ENCODE measurements around the gene PNMT. TPM values are rescaled to one million over a fixed set of nuclear protein-coding genes. Genes with fewer than 3 reads are reported as not detected.

PNMT gene
- total and polyA plus RNA-seq, 2 of the 13 experiments (the other 11 are each of a cell fraction or from before 2014, with no cell fraction given), result 0.25 TPM; not detected in 1

DNA sequence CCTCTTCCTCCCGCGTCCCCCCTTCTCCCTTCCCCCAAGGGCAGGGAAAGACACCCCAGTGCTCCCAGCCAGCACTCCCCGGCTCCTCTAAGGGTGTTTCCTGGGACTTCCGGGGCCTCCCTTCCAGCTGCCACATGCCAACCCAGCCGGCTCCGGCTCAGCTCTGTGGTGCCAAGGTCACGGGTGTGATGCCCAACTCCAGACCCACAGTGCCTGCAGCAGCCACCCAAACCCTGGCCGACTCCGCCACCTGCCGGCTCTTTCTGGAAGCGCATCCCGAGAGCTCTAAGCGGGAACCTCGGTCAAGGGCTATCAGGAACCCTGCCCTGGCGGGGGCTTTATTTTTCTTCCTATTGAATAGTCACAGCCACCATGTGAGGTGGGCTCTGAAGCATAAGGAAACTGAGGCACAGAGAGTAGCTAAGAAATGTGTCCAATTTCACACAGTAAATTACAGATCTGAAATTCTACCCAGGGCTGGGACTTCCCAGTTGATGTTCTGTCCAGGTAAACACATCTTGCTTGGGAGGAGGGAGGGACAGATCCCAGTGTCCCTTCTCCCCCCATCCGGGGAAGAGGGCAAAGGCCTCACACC, 44.8 kb upstream of the PNMT start (continued):
- TF ChIP-seq ZXDC (CRISPR knock-in tag; IDR thresholded peaks at IDR 0.05) (no peak), ZNF34 (CRISPR knock-in tag; IDR thresholded peaks at IDR 0.05; ENCODE audit: borderline replicate concordance) (0 out of 2 replicates have a peak, but pooled peaks have one; percentile 42), KLF16 (CRISPR knock-in tag; IDR thresholded peaks at IDR 0.05) (peak in 1 of 2 experiments; percentile 27; a peak in 1 of 4 replicates), ZNF337 (CRISPR knock-in tag; IDR thresholded peaks at IDR 0.05; ENCODE audit: borderline replicate concordance, low read depth) (no peak), ZNF614 (CRISPR knock-in tag; IDR thresholded peaks at IDR 0.05; ENCODE audit: borderline replicate concordance) (0 out of 2 replicates have a peak, but pooled peaks have one; percentile 16), ELF1 (CRISPR knock-in tag; IDR thresholded peaks at IDR 0.05) (peak; percentile 36; the same call in 1 of the 2 replicates), ZNF234 (CRISPR knock-in tag; conservative IDR thresholded peaks at IDR 0.05) (0 out of 2 replicates have a peak, but pooled peaks have one; percentile 57), JUNB (CRISPR knock-in tag; IDR thresholded peaks at IDR 0.05; ENCODE audit: borderline replicate concordance) (no peak), ZNF687 (CRISPR knock-in tag; IDR thresholded peaks at IDR 0.05) (peak; percentile 48), ZNF530 (CRISPR knock-in tag; IDR thresholded peaks at IDR 0.05; ENCODE audit: low read depth) (no peak), XRCC5 (optimal IDR thresholded peaks at IDR 0.05; ENCODE audit: low read length) (peak; percentile 94), GATAD2A (CRISPR knock-in tag; IDR thresholded peaks at IDR 0.05) (0 out of 2 replicates have a peak, but pooled peaks have one; percentile 25), FOXM1 (CRISPR knock-in tag; IDR thresholded peaks at IDR 0.05) (no peak), RAD21 (CRISPR knock-in tag; IDR thresholded peaks at IDR 0.05) (peak; percentile 77)
- TF ChIP-seq, protein P1, sequence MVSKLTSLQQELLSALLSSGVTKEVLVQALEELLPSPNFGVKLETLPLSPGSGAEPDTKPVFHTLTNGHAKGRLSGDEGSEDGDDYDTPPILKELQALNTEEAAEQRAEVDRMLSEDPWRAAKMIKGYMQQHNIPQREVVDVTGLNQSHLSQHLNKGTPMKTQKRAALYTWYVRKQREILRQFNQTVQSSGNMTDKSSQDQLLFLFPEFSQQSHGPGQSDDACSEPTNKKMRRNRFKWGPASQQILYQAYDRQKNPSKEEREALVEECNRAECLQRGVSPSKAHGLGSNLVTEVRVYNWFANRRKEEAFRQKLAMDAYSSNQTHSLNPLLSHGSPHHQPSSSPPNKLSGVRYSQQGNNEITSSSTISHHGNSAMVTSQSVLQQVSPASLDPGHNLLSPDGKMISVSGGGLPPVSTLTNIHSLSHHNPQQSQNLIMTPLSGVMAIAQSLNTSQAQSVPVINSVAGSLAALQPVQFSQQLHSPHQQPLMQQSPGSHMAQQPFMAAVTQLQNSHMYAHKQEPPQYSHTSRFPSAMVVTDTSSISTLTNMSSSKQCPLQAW (CRISPR knock-in tag; IDR thresholded peaks at IDR 0.05), result peak; percentile 49; the same call in 1 of the 2 replicates
- TF ChIP-seq, protein P2, sequence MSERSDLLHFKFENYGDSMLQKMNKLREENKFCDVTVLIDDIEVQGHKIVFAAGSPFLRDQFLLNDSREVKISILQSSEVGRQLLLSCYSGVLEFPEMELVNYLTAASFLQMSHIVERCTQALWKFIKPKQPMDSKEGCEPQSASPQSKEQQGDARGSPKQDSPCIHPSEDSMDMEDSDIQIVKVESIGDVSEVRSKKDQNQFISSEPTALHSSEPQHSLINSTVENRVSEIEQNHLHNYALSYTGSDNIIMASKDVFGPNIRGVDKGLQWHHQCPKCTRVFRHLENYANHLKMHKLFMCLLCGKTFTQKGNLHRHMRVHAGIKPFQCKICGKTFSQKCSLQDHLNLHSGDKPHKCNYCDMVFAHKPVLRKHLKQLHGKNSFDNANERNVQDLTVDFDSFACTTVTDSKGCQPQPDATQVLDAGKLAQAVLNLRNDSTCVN (CRISPR knock-in tag; IDR thresholded peaks at IDR 0.05; ENCODE audit: borderline replicate concordance), result peak; percentile 27; the same call in 1 of the 2 replicates
- TF ChIP-seq, protein P3, sequence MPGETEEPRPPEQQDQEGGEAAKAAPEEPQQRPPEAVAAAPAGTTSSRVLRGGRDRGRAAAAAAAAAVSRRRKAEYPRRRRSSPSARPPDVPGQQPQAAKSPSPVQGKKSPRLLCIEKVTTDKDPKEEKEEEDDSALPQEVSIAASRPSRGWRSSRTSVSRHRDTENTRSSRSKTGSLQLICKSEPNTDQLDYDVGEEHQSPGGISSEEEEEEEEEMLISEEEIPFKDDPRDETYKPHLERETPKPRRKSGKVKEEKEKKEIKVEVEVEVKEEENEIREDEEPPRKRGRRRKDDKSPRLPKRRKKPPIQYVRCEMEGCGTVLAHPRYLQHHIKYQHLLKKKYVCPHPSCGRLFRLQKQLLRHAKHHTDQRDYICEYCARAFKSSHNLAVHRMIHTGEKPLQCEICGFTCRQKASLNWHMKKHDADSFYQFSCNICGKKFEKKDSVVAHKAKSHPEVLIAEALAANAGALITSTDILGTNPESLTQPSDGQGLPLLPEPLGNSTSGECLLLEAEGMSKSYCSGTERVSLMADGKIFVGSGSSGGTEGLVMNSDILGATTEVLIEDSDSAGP (CRISPR knock-in tag; IDR thresholded peaks at IDR 0.05; ENCODE audit: borderline replicate concordance), result peak; percentile 6; the same call in 1 of the 2 replicates
